RWPE1 (cell line): ENCODE results near the gene TTLL10.

ENCODE experiments used
- CTCF ChIA-PET: fragments of 350-600 bp; sonication (Branson Sonifier 250); formaldehyde crosslinking; extraction: SDS; loops from one replicate; lab custom pipeline; 2021; lab: Yijun Ruan, JAX
- POLR2A ChIA-PET: fragments of 400-600 bp; formaldehyde crosslinking; extraction: SDS; loops from one replicate; lab custom pipeline; 2020; ENCODE audit warnings: antibody characterized with exemption; ENCODE audit not compliant: low non-redundant PET; lab: Yijun Ruan, JAX
- DNase-seq: peaks from one replicate; pipeline ENCODE4 v3.0.0; 2012; ENCODE audit warnings: low spot score
- H3K27ac ChIP-seq: fragments of 450-650 bp; 2 replicates; pipeline ENCODE4 v1.5.1; 2017
- TF ChIP-seq, protein P1 (sequence below): fragments of 450-650 bp; conservative IDR thresholded peaks from 2 replicates; pipeline ENCODE4 v1.5.1; 2017; ENCODE audit warnings: low read depth, mild to moderate bottlenecking

TTLL10 gene

DNA sequence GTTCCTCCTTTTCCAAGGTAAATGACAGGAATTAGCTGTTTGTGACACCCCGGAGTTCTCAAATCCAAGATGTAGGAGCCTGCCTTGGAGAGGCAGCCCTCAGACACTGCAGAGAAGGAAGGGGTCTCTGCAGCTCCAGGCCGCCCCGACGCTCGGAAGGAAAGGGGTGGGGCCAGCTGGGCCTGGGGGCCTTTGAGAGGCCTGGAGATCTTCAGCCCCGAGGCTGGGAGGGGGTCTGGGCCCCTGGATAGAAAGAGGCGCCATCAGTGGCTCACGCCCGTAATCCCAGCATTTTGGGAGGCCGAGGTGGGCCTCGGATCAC lies 33.9 kb downstream of the TTLL10 start:
- TF ChIP-seq, protein P1, sequence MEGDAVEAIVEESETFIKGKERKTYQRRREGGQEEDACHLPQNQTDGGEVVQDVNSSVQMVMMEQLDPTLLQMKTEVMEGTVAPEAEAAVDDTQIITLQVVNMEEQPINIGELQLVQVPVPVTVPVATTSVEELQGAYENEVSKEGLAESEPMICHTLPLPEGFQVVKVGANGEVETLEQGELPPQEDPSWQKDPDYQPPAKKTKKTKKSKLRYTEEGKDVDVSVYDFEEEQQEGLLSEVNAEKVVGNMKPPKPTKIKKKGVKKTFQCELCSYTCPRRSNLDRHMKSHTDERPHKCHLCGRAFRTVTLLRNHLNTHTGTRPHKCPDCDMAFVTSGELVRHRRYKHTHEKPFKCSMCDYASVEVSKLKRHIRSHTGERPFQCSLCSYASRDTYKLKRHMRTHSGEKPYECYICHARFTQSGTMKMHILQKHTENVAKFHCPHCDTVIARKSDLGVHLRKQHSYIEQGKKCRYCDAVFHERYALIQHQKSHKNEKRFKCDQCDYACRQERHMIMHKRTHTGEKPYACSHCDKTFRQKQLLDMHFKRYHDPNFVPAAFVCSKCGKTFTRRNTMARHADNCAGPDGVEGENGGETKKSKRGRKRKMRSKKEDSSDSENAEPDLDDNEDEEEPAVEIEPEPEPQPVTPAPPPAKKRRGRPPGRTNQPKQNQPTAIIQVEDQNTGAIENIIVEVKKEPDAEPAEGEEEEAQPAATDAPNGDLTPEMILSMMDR: no peak
- no peak for DNase-seq
- ChIA-PET POLR2A (no interaction called here), CTCF (interaction anchor here (0.7 kb wide), 1 partner anchor 85 kb away, joined by 3 read pairs; no protein-coding TSS in a partner anchor)
- H3K27ac ChIP-seq: peak overlapping the region; percentile 68

DNA sequence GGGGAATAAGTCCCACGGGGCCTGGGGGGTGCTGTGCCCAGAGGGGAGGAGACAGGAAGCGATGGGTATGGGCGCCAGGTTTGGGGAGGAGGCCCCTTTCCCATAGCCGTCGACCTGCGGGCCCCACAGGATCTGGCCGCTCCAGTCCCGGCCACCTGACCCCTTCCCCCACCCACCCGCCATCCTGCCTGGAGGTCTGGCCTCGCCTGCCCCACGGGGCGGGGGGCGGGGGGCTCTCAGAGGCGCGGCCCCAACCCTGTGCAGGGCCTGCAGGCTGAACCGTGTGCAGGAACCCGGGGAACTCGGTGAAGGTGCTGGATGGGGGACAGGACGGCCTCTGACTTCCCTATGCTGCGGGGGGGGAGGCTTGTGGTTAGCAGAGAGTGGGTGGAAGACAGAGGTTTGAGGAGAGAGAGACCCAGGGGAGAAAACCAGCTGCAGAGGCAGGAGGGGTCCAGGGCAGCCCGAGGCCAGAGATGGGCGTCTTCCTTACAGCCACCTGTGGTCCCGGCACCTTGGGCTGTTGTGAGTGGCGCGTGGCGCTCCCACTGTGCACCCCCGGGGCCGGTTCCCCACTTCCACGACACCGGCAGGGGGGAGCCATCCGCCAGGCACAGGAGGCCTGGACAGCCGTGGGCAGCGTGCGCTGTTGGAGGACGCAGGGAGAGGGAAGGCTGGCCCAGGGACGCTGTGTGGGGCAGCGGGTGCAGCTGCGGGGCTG lies 35.2 kb downstream of the TTLL10 start:
- DNase-seq: no peak
- ChIA-PET POLR2A (interaction anchor here (0.6 to 0.7 kb wide), 2 partner anchors 19 to 166 kb away, joined by 3 to 7 read pairs; no protein-coding TSS in a partner anchor), CTCF (no interaction called here)
- TF ChIP-seq, protein P1: no peak
- H3K27ac ChIP-seq: peak overlapping the region; percentile 68; the same call in 1 of the 2 replicates

DNA sequence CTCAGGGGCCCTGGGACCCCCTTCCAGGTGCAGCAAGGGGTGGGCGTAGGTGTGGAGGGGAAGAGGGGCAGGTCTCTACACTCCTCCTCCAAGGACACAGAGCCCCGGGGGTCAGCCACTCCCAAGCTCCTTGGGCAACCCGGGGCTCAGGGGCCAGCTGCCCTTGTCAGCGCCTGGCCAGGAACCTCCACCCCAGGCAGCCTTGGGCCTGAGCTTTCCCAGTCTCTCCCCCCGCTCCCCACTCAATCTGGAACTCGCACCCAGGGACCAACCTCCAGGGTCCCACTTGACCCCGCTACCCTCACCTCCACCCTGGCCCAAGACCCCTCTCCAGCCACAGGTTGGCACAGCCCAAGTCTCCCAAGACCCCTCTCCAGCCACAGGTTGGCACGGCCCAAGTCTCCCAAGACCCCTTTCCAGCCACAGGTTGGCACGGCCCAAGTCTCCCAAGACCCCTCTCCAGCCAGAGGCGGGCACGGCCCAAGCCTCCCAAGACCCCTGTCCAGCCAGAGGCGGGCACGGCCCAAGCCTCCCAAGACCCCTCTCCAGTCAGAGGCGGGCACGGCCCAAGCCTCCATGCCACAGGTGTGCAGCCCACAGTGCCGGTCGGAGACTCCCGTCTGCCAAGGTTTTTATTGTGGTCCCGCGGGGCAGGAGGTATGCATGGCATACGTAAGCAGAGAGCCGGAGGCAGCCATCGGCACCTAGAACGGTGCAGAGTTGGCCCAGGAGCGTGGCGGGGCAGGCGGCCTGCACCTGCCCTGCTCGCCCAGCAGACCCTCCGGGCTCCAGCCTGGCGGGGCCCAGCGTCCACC lies 37.3 kb downstream of the TTLL10 start:
- ChIA-PET CTCF (no interaction called here), POLR2A (no interaction called here)
- no peak overlapping the region for H3K27ac ChIP-seq
- TF ChIP-seq, protein P1: no peak
- no peak for DNase-seq

DNA sequence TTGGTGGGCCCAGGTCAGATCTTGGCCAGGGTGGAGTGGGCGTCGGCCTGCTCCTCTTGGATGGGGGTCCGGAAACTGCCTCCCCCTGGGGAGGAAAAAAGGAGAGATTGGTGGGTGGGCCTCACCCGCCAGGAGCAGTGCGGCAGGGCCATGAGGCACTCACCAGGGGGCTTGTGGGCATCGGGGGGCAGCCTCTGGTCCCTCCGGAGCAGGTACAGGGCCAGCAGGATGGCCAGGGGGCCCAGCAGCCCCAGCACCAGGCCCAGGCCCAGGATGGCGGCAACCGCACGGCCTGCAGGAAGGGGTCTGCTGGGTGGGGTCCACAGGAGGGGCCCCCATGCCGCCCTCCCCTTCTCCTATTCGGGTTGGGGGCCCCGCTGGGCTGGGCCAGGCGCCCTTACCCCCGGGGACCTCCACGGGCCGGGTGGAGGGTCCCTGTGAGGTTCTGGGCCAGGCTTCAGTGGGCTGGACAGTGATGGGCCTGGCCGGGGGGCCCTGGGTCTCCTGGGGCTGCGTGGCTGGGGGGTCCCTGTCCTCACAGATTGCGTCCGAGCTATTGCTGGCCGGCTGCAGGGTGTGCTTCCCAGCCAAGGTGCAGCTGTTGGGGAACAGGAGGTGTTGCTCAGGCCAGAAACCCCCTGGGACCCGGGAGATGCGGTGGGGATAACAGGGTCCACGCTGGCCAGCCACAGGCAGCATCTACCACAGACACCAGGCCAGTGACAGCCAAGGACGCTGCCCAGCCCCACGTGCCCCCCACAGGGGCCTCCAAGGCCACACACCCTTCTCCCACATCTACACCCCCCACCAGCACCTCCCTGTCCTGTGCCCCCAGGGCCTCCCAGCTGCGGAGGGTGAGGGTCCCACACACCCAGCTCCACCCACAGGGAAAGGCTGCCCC lies 38.1 kb downstream of the TTLL10 start:
- TF ChIP-seq, protein P1: no peak
- ChIA-PET POLR2A (no interaction called here), CTCF (interaction anchor here (0.5 kb wide), 1 partner anchor 37 kb away, joined by 3 read pairs; no protein-coding TSS in a partner anchor)
- no peak overlapping the region for H3K27ac ChIP-seq
- no peak for DNase-seq

DNA sequence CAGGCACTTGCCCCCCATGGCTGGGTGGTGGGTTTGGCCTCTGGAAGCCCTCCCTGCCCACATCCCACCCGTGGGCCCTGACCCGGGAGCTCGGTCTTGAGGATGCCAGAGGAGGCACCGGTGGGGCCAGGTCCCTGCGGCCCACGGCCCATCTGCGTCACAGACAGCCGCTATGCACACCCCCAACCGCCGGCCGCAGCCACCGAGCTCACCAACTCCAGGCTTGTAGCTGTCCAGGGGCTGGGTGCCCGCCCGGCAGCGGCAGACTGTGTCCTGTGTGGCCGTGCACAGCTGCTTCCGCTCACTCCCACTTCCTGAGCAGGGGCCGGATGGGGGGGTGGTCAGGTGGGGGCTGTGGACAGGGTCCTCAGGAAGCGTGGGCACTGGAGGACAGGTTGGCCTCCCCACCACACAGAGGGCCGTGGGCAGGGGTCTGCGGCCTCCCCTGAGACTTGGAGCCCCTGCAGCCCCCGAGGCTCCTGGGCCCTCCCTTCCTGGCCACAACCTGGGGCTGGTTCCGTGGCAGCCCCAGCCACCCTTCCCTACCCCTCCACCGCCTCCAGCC lies 39.2 kb downstream of the TTLL10 start:
- H3K27ac ChIP-seq: no peak overlapping the region
- ChIA-PET POLR2A (no interaction called here), CTCF (no interaction called here)
- no peak for DNase-seq
- TF ChIP-seq, protein P1: no peak
